GM19043 (cell line): ENCODE results near the gene REEP6.
"Not testable (repeated sequence)": the region's sequence is repeated elsewhere in the genome, so short reads cannot be mapped to it uniquely, and the experiment has no call there.

Experiments
- ATAC-seq: cut with Tn5 transposase; IDR thresholded peaks from one replicate; pipeline ENCODE4 v1.9.1; 2021; ENCODE audit warnings: low read depth; ENCODE audit not compliant: unreplicated experiment

Gene REEP6

DNA sequence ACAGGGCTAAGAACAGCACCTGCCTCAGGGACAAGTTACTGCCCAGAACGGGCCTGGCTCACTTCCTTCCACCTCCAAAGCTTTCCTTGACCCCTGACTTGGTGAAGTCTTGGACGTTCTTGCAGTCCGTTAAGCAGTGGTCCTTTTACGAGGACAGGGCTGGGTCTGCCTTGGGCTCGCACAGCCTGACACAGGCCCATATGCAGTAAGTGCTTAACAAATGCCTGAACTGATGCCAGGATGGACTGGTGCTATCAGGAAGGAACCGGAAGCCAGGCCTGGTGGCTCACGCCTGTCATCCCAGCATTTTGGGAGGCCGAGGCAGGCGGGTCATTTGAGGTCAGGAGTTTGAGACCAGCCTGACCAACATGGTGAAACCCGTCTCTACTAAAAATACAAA lies 31.1 kb downstream of the REEP6 start:
- ATAC-seq = no peak

DNA sequence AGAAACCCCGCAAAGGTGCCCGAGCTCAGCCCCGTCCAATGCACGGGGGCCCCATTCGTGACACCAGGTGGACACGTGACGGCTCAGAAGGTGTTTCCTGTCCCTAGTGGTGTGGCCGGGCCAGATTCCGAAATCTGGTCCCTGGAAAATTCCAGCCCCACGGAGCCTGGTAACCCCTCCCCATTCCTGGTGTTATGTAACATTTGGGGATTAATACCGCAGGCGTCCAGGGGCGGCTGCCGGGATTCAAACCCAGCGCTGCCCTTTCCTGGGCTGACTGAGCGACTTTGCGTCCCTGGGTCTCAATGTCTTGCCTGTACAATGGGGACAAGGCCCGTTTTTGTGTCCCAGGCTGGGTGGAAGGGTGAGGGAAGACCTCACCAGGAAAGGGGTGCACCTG lies 31.9 kb downstream of the REEP6 start:
- ATAC-seq = no peak

DNA sequence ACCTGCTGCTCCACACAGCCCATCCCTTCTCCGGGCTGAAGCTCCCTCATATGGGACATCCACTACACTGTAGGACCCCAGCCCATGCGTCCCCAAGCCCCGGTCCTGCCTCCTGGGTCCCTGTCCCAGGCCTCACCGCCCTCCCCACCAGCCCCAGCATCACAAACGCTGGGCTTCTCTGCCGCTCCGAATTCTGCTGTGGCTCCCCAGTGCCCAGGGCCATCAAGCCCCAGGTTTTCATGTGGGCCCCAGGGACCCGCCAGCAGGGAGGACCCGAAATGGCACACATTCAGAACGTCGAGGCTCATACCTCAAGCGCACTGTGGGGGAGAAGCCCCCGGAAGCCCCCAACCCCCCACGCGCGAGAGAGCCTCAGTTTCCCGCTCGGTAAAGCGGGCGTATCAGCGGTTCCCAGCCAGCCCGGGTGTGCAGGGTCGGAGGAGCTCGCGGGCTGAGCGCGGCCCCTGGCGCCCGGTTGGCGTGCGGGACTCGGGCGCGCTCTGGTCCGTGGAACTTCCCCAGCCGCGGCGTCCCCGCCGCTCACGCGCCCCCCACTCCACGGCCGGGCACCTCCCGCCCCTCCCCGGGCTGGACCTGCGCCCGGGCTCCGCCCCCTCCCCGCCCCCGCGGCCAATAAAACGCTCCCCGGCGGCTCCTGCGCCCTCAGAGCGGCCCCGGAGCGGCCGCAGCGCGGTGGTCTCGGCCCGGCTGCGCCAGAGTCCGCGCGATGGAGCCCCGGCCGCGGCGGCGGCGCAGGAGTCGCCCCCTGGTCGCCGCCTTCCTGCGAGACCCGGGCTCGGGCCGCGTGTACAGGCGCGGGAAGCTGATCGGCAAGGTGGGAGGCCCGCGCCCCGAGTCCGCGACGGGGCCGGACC lies 32.7 kb downstream of the REEP6 start, which contains the start of gene PLK5:
Gene PLK5 (plus strand): TSS at position 666 of the 875 bp plus-strand sequence. CDS start 2,920 bp downstream, outside the sequence.
- ATAC-seq = no peak

DNA sequence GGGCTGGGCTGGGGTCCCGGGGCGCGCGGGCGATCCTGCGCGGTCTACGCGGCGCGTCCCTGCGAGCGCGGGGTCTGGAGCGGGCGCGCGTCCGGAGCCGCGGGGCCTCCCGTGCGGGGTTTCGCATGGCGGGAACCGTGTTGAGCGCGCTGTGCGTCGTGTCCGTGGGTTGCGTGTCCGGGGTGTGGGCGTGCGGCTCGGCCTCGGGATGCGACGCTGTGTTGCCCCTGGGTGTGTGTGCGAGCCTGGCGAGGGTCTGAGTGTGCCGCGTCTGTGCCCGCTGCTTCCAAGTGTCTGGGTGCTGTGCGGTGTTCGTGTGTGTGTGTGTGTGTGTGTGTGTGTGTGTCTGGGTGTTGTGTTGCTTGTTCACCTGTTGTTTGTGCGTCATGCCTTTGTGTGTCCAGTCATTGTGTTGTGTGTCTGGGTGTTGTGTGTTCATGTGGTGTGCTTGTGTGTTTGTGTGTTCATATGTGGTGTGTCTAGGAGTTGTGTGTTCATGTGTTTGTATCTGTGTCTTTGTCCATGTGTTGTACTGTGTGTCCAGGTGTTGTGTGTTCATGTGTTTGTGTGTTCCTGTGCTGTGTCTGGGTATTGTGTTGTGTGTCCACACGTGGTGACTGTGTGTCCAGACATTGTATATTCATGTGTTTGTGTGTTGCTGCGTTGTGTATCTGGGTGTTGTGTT lies 33.4 kb downstream of the REEP6 start:
- ATAC-seq = no peak

DNA sequence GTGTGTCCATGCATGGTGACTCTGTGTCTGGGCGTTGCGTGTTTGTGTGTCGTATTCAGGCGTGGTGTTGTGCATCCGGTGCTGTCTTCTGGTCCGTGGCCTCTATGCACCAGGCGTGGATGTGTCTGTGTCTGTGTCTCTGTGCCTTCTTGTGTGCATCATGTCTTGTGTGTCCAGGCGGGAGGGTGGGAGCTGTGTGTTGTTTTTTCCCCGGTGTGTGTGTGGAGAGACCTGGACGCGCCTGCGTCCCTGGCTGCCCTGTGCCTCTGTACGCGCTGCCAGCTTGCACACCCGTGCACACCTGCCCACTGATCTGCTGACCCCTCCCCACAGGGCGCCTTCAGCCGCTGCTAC lies 34.0 kb downstream of the REEP6 start:
- no peak for ATAC-seq

DNA sequence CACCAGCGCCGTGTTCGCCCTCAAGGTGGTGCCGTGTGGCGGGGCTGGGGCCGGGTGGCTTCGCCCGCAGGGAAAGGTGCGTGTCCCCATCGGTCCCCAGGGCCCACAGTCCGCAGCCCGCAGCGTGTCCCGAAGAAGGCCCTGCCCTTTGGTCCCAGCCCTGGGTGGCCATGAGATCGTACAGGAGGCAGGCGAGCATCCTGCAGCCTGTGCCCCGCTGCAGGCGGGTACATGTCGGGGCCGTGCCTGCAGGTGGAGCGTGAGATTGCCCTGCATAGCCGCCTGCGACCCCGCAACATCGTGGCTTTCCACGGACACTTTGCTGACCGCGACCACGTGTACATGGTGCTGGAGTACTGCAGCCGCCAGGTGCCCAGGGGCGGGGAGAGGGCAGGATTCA lies 34.4 kb downstream of the REEP6 start:
- no peak for ATAC-seq

DNA sequence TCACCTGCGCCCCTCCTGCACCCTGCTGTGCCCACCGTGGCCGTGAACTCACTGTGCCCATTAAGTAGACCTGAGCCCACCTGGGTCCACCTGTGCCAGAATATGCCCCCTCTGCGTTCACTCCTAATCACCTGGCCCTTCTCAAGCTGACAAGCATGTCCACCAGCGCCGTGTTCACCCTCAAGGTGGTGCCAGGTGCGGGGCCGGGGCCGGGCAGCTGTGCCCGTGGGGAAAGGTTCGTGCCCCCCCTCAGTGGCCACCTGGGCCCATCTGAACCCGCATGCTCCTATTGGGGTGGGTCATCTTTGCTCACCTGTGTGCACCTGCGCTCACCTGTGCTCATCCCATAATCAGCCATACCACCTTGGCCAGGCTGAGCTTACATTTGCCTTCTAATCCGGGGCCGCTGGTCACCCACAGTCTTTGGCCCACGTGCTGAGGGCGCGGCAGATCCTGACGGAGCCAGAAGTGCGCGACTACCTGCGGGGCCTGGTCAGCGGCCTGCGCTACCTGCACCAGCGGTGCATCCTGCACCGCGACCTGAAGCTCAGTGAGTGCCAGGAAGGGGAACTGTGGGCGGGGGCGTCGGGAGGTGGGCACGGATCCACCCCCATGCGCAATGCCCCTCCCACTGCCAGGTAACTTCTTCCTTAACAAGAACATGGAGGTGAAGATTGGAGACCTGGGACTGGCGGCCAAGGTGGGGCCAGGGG lies 35.2 kb downstream of the REEP6 start:
- ATAC-seq = no peak

DNA sequence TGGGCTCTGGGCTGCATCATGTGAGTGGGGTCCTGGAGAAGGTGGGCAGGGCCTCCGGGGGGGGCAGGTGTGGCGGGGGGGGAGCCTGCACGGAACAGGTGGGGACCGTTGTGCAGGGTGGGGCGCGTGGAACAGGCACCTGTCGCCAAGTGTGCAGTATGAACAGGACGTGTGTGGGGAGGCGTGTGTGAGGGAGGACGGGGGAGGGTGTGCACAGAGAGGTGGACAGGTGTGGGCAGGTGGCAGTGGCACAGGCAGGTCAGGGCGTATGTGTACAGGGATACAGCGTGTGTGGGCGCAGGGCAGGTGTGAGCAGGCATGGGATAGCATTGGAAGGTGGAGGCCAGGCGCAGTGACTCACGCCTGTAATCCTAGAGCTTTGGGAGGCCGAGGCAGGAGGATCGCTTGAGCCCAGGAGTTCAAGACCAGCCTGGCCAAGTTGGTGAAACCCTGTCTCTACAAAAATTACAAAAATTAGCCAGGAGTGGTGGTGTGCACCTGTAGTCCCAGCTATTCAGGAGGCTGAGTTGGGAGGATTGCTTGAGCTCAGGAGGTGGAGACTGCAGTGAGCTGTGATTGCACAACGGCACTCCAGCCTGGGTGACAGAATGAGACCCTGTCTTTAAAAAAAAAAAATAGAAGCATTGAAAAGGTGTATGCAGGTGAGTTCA lies 36.1 kb downstream of the REEP6 start:
- no peak for ATAC-seq

DNA sequence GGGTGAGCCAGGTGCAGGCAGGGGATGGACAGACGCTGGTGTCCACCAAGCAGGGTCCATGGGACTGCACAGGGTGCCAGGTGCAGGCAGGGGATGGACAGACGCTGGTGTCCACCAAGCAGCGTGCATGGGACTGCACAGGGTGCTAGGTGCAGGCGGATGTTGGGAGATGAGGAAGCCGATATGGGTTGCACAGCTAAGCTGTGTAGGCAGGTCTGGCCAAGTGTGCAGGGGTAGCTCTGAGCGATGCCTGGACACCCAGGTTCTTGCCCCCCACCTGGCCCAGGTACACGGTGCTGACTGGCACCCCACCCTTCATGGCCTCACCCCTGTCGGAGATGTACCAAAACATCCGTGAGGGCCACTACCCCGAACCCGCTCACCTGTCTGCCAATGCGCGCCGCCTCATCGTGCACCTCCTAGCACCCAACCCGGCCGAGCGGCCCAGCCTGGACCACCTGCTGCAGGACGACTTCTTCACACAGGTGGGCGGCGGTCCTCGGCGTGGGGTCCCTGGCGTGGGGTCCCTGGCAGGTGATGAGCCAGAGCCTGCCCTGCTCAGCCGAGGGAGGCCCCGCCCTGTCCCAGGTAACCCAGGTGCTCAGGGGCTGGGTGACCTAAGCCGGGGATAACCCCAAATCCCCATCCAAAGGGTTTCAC lies 36.8 kb downstream of the REEP6 start:
- no peak for ATAC-seq

DNA sequence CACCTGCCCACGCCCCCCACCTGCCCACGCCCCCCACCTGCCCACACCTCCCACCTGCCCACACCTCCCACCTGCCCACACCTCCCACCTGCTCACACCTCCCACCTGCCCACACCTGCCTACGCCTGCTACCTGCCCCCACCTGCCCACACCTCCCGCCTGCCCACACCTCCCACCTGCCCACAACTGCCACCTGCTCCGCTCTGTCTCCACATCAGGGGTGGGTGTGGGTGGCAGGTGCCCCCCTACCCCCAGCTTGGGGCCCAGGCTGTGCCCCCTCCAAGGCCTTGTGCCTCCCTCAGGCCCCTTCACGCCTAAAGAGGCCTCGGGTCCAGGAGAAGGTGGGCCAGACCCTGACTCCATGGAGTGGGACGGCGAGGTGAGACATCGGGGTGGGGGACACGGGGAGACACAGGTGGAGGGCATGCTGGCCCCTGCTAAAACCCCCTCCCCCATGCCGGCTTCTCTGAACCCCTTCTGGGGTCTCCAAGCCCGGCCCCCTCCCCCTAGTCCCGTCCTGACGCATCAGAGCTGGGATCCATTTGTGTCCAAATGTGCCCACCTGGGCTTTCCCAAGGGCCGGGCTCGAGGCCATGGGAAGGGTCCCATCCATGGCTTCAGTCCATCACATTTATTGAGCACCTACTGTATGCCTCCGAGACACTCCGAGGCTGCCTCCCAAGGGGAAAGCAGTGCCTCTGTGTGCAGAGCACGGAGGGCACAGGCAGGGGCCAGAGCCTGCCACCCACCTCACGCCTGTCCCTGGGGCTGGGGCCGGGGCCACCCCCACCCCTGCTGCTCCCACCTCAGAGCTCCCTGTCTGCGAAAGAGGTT lies 37.8 kb downstream of the REEP6 start:
- no peak for ATAC-seq

DNA sequence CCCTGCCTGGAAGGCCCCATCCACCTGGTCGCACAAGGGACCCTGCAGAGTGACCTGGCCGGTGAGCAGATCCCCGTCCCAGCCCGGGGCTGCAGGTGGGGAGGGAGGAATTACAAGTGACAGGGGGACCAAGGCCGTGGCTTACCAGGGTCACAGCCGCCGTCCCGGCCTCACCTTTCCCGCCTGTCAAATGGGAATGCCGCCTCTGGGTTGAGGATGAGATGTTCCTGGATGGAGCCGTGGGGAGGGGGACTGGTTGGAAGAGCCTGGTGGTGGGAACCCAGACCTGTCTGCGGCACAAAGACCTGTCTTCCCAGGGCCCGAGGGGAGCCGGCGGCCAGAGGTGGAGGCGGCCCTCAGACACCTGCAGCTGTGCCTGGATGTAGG lies 38.4 kb downstream of the REEP6 start:
- ATAC-seq = no peak

DNA sequence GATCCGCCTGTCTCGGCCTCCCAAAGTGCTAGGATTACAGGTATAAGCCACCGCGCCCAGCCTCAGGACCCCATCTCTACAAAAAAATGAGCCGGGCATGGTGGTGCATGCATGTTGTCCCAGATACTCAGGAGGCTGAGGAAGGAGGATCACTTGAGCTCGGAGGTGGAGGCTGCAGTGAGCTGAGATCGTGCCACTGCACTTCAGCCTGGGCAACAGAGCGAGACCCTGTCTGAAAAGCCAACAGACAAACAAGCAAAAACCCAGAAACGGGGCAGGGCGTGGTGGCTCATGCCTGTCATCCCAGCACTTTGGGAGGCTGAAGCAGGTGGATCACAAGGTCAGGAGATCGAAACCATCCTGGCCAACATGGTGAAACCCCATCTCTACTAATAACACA lies 39.9 kb downstream of the REEP6 start:
- ATAC-seq = not testable (repeated sequence)

DNA sequence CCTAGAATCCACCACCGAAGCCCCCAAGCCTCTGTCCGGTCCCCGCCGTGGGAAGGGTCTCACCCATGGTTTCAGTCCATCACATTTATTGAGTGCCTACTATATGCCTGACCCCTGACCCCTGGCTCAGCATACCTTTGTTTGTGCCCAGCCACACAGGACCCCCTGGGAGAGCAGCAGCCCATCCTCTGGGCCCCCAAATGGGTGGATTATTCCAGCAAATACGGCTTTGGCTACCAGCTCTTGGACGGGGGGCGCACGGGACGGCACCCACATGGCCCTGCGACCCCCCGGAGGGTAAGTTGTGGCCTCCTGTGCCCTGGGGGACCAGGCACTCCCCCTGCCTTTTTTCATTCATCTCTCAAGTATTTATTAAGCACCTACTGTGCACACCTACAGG lies 40.6 kb downstream of the REEP6 start:
- ATAC-seq = no peak

DNA sequence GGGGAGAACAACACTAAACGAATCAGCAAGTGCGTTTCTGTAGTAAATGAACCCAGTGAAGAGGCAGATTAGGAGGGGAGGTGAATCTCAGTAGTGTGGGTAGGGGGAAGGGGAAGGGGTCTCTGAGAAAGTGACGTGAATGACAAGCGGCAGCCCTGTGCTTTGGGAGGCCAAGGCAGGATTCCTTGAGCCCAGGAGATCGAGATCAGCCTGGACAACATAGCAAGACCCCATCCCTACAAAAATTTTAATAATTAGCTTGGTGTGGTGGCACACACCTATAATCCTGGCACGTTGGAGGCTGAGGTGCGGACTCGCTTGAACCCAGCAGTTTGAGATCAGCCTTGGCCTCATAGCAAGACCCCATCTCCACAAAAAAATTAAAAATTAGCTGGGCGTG lies 41.0 kb downstream of the REEP6 start:
- ATAC-seq = no peak

DNA sequence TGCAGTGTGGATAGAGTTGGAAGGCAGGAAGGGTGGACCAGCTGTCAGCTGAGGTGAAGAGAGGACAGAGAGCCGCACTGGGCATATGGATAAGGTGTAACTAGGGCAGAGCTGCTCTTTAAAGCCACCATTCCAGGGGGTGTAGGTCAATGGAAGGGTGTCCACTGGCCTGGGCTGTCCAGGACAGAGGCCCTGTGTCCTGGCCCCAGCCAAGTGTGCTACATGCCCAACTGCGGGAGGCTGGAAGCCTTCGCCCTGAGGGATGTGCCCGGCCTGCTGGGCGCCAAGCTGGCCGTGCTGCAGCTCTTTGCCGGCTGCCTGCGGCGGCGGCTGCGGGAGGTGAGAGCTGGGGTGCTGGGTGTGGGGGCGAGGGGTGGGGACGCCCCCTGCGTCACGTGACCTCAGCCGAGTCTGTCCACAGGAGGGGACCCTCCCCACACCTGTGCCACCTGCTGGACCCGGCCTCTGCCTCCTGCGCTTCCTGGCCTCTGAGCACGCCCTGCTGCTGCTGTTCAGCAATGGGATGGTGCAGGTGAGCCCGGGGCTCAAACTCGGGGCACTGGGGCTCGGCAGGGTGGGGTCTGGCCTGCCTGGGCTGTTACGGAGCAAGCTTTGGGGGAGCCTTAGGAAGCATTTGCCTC lies 42.6 kb downstream of the REEP6 start:
- ATAC-seq = no peak

DNA sequence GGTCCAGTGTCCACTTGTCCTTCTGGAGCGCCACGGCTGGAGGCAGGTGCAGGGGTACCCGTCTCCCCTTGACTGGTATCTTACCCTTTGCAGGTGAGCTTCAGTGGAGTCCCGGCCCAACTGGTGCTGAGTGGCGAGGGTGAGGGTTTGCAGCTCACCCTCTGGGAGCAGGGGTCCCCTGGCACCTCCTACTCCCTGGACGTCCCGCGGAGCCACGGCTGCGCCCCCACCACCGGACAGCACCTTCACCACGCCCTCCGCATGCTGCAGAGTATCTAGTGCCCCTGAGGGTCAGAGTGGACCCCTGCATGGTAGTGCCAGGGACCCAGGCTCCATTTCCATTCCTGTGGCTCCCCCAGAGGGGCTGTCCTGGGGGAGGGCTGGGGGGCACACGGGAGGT lies 44.0 kb downstream of the REEP6 start:
- ATAC-seq = no peak

DNA sequence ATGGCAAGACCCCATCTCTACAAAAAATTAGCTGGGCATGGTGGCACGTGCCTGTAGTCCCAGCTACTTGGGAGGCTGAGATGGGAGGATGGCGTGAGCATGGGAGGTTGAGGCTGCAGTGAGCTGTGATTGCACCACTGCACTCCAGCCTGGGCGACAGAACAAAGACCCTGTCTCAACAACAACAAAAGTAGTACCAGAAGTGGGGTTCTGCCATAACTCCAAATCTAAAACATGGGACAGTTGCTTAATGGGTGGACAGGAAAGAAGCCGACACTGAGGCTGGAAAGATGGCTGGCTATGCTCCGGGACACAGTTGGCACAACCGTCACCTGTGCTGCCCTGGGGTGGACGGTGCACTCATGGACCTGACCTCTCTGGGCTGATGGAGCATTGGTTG lies 44.7 kb downstream of the REEP6 start:
- not testable (repeated sequence) for ATAC-seq

DNA sequence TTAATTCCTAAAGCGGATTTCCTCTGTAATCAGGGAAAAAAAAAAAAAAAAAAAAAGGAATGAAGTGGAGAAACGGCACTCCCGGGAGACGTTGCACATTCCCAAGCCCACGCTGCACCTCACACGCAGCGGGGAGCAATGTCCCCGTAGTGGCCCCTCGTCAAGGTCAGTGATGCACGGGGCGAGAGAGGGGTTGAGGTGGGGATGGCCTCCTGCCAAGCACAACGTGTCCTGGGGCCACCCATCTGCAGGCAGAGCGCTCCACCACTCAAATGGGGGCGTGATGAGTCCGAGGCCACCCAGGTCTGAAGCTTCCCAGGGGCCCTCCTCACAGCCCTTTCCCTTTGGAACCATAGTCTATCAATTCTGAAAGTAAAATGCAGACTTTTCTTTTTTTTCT lies 48.0 kb downstream of the REEP6 start:
- no peak for ATAC-seq

DNA sequence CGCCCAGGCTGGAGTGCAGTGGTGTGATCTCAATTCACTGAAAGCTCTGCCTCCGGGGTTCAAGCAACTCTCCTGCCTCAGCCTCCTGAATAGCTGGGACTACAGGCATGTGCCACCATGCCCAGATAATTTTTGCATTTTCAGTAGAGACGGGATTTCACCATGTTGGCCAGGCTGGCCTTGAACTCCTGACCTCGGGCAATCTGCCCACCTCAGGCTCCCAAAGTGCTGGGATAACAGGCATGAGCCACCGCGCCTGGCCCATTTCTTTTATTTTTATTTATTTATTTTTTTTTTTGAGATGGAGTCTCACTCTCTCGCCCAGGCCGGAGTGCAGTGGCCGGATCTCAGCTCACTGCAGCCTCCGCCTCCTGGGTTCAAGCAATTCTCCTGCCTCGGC lies 48.8 kb downstream of the REEP6 start:
- not testable (repeated sequence) for ATAC-seq
